ENCODE data around the gene IL15RA.

The IL15RA gene, protein sequence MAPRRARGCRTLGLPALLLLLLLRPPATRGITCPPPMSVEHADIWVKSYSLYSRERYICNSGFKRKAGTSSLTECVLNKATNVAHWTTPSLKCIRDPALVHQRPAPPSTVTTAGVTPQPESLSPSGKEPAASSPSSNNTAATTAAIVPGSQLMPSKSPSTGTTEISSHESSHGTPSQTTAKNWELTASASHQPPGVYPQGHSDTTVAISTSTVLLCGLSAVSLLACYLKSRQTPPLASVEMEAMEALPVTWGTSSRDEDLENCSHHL

DNA sequence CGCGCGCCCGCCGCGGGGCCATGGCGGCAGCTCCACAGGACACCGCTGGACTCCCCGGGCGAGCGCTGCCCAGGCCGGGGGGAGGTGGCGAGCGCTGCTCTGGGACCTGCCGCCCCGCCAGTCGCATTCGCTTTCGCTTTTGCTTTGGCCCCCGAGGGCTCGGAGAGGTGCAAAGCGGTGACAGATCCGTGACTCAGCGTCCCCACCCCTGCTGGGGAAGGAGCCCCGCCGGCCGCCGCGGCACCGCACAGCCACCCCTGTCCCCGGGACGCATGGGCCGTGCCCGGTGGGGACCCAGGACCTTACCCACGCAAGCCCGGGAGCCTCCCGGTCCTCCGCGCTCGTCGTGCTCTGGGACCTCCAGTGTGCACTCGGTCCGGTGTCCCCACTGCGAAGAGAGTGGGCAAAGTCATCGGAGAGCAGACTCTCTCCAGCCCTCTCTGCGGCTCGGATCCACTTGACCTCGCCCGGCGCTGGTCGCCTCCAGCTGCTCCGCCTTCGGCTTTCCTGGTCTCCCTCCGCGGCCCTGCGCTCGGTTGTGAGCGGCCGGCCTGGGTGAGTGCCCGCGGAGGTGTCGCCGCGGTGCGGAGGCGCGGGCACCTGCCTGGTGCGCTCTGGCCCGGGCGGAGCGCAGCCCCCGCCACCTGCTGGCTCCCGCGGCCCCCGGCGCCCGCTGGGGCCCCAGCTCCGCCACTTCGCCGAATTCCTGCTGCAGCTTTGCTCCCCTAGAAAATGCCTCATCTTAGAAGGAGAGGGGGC lies at the start of gene IL15RA:
IL15RA (minus strand) TSS at position 73 of the 759 bp plus-strand sequence; CDS start at position 22, 51 bp downstream.
- peak; percentile 21 for DNase-seq

DNA sequence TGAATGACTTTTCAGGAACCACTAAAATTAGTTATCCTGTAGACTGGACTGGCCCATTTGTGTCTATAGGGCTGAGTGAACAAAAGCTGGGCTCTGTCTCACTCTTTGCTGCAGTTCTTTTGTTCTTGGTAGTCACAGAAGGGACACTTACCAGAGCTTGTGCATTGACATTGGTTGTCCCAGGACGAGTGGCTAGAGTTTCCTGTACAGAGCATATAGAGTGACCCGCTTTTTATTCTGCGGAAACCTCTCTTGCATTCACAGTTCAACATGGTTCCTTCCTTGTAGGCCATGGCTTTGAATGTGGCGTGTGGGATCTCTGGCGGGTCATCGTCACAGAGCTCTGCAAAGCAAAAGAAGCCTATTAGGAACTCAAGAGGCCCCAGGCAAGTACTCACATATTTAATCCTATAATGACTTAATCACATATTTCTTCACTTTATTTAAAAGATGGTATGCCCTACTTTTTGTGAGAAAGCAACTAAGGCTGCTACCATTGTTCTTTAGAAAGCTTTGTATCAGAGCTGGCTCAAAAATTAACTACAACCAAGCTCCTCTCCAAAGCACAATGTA lies 48.4 kb upstream of the IL15RA start:
- DNase-seq, result no peak

DNA sequence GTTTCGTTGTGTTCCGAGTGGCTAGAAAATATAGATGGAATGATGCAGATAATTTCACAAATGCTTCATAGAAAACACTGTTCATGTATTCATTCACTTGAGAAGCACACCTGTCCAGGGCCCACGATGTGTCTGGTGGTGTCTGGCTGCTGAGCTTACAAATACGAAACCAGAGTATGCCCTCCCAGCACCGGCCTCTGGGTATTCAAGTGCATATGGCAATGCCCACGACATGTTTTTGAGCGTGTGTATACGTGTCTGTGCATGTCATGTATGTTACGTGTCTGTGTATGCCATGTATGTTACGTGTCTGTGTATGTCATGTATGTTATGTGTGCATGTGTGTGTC lies 47.0 kb upstream of the IL15RA start:
- DNase-seq, result no peak

- DNase-seq, result no peak
Measured at GRCh38 chr10:6023661-6024333, 46.5 kb upstream of the IL15RA start.

- DNase-seq, result no peak
Measured at GRCh38 chr10:6022660-6023059, 45.3 kb upstream of the IL15RA start.

GRCh38 chr10:6020826-6021225 lies 43.5 kb upstream of the IL15RA start:
- DNase-seq, result no peak

- DNase-seq, result no peak
Measured at GRCh38 chr10:6019796-6020195, 42.5 kb upstream of the IL15RA start.

- DNase-seq, result no peak
Measured at GRCh38 chr10:6019010-6019782, 41.9 kb upstream of the IL15RA start.

- DNase-seq, result no peak
Measured at GRCh38 chr10:6018422-6018821, 41.1 kb upstream of the IL15RA start.

GRCh38 chr10:6017781-6018354 lies 40.5 kb upstream of the IL15RA start:
- DNase-seq, result no peak

- no peak for DNase-seq
Measured at GRCh38 chr10:6014241-6014761, 37.0 kb upstream of the IL15RA start.

DNA sequence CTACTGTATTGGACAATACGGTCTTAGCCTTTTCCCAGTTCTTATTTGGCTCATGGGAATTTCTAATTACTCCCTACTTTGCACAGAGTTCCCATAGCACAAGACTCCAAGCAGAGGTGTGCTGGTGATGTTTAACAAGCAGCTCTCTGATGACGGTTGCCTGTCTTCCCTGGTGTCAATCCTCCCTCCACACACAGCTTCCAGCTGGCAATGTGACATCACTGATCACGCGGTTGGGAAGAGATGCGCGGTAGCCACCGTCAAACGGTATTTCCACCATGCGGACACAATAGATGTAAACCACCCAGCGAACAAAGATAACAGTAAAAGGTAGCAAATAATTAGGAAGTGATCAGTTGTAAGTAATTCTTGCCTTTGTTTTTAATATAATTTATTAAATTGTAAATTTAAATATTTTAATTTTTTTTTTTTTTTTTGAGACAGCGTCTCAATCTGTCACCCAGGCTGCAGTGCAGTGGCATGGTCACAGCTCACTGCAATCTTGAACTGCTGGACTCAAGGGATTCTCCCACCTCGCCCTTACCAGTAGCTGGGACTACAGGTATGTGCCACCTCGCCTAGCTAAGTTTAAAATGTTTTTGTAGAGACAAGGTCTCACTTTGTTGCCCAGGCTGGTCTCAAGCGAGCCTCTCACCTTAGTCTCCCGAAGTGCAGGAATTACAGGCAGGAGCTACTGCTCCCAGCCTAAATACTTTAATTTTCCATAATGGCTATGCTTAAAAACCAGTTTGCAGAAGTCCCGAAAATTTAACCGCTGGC lies 36.3 kb upstream of the IL15RA start:
- DNase-seq, result no peak

DNA sequence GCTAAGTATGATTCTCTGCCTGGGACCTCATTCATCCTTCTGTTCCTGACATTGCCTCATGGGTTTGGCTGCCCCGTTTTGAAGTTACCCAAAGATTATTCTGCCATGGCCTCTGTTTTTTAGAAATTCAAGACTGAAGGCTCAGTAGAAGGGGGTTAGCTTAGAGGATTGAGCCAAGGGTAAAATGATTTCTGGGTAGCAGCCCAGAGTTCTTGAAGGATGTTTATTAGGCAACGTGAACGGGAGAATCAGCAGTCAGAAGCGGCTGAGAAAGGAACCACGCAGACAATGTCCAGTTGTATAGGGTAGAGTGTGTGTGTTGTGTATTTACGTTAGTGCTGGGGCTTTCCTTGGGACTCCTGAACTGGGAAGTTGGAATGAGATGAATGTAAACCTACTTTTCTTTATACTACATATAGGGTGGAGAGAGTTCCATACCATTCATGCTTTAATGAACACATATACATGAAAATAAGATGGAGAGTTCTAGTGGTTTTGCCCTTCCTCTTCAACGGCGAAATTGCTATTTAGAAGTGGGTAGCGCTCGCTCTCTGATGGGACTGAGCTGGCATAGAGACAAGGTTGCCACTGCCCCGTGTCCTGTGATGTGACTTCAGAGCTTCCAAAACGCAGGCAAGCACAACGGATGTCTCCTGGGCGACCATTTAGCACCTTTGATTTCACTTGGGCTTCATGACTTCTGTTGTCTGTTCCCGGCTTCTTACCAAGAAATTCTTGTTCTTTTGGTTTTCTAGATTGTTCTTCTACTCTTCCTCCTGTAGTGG lies 35.0 kb upstream of the IL15RA start:
- no peak for DNase-seq

GRCh38 chr10:6011558-6011957 lies 34.2 kb upstream of the IL15RA start:
- no peak for DNase-seq

GRCh38 chr10:6010569-6010968 lies 33.2 kb upstream of the IL15RA start:
- DNase-seq, result no peak

- DNase-seq, result no peak
Measured at GRCh38 chr10:6009961-6010360, 32.6 kb upstream of the IL15RA start.

GRCh38 chr10:6009150-6009549 lies 31.8 kb upstream of the IL15RA start:
- DNase-seq, result no peak

- no peak for DNase-seq
Measured at GRCh38 chr10:6008497-6009142, 31.3 kb upstream of the IL15RA start.

- DNase-seq, result no peak
Measured at GRCh38 chr10:6006991-6007390, 29.6 kb upstream of the IL15RA start.

DNA sequence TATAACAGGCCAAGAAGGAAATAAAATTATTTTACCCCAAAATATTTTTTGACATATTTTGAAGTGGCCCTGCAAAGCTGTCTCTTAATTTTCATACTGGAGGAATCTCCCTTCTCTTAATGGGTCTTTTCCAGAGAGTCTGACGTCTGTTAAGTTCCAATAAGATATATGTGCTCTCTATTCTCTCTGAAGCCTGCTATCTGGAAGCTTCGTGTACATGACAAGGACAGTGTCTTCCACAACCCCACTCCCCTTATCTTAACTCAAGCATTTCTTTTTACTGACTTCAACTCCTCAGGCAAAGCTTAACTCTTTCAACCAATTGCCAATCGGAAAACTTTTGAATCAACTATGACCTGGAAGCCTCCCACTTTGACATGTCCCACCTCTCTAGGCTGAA lies 29.2 kb upstream of the IL15RA start:
- no peak for DNase-seq
